A549 (cell line): ENCODE data around the gene NCOA7.

Source experiments
- HOXA7 ChIP-seq: fragments of 250-450 bp; sonication (Bioruptor Pico); IDR thresholded peaks from 2 replicates; pipeline ENCODE4 v1.5.0; 2020; ENCODE audit warnings: mild to moderate bottlenecking, moderate library complexity
- POLR2A ChIP-seq: IDR thresholded peaks from 2 replicates; pipeline ENCODE4 v1.6.1; 2012; ENCODE audit warnings: mild to moderate bottlenecking, low read length
- TF ChIP-seq, protein P1 (sequence below): fragments of >200 bp; sonication (Bioruptor Twin); formaldehyde crosslinking; IDR thresholded peaks from 3 replicates; pipeline ENCODE4 v1.5.1; 2016
- TF ChIP-seq, protein P2 (sequence below): fragments of 450-650 bp; IDR thresholded peaks from 2 replicates; pipeline ENCODE4 v1.6.1; 2014; ENCODE audit warnings: antibody characterized with exemption

DNA sequence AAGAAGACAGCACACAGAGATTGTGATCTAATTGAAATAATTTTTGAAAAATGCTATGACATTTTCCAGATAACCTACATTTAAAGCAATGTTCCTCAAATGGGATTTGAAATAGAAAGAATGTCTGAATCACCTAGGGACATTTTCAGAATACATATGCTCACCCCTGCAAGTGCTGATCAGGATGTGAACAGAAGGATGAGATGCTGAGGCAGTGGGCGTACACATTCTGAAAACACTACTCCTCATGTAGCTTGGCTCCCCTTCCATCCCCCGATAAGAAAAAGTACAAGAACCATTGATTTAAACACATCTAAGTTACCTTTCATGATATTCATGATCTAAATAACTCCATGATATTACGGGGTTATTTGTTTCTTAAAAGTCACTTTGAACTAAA, 136.0 kb downstream of the NCOA7 start:
- TF ChIP-seq, protein P1, sequence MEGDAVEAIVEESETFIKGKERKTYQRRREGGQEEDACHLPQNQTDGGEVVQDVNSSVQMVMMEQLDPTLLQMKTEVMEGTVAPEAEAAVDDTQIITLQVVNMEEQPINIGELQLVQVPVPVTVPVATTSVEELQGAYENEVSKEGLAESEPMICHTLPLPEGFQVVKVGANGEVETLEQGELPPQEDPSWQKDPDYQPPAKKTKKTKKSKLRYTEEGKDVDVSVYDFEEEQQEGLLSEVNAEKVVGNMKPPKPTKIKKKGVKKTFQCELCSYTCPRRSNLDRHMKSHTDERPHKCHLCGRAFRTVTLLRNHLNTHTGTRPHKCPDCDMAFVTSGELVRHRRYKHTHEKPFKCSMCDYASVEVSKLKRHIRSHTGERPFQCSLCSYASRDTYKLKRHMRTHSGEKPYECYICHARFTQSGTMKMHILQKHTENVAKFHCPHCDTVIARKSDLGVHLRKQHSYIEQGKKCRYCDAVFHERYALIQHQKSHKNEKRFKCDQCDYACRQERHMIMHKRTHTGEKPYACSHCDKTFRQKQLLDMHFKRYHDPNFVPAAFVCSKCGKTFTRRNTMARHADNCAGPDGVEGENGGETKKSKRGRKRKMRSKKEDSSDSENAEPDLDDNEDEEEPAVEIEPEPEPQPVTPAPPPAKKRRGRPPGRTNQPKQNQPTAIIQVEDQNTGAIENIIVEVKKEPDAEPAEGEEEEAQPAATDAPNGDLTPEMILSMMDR: no peak
- TF ChIP-seq HOXA7 (CRISPR knock-in tag): no peak
- TF ChIP-seq, protein P2, sequence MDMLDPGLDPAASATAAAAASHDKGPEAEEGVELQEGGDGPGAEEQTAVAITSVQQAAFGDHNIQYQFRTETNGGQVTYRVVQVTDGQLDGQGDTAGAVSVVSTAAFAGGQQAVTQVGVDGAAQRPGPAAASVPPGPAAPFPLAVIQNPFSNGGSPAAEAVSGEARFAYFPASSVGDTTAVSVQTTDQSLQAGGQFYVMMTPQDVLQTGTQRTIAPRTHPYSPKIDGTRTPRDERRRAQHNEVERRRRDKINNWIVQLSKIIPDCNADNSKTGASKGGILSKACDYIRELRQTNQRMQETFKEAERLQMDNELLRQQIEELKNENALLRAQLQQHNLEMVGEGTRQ: no peak
- TF ChIP-seq POLR2A: no peak
